Fibroblast of skin of left biceps (primary cell): ENCODE measurements around the gene NKAIN2.

Experiments used
- DNase-seq, 2 experiments: peaks; one replicate each; pipeline ENCODE4 v3.0.0-alpha.2; 2013; ENCODE audit warnings: low read depth in 2 of 2

NKAIN2 gene

GRCh38 chr6:124029567-124029966 is 225.9 kb downstream of the NKAIN2 start:
- DNase-seq = no peak

- DNase-seq = no peak
Measured at GRCh38 chr6:124033501-124033900, 229.8 kb downstream of the NKAIN2 start.

- no peak for DNase-seq
Measured at GRCh38 chr6:124036384-124036783, 232.7 kb downstream of the NKAIN2 start.

DNA sequence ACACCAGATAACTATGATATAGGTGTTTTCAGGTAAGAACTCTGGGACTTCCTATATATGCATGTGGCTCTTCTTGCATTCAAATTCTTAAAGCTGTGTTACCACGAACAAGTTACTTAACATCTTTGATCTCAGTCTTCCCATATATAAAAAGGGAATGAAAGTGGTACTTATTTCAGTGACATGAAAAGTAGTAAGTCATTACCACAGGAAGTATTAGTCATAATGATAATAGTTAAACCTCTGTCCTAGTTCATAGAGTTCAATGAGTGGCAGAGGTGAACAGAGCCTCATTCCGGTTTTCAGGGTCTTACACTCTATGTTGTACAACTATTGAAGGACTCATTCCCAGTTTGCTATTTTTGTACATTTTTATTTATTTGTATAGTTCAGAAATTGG is 237.0 kb downstream of the NKAIN2 start:
- no peak for DNase-seq

GRCh38 chr6:124052120-124052519 is 248.5 kb downstream of the NKAIN2 start:
- no peak for DNase-seq

GRCh38 chr6:124053315-124053714 is 249.7 kb downstream of the NKAIN2 start:
- no peak for DNase-seq

GRCh38 chr6:124054034-124054433 is 250.4 kb downstream of the NKAIN2 start:
- DNase-seq = no peak

DNA sequence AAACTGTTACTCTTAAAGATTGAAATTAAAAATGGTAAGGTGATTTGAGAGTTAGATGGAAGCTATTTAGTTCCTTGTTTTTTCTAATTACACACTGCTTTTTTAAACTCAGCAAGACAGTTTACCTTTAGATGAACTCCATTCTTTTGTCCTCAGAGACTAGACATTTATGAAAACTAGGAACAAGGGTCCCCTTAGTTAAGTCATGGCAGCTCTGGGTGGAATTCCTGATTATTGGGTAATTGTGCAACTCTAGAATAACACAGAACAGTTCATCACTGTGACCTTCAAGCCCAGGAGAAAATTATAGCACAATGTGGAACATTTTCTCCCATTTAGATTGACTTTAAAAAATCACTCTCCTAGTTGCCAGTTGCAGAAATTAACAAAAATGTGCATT is 251.7 kb downstream of the NKAIN2 start:
- no peak for DNase-seq

DNA sequence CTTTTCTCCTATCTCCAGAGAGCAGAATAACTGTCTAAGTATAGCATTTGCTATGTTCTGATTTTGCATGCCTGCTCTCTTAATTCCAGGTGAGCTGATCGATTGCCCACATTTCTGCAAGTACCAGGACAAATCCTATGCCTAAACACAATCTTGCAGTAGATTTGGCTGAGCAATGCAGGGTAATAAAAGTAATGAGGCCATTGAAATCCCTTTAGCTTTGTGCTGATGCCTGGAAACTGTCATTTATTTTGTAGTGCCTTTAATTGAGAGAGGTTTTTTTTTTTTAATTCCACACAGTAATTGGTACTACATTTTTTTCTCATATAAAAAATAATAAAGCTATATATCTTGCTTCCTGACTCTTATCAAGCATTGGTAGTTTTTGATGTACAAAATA is 252.3 kb downstream of the NKAIN2 start:
- DNase-seq = no peak

GRCh38 chr6:124056407-124057334 is 253.0 kb downstream of the NKAIN2 start:
- DNase-seq = no peak

DNA sequence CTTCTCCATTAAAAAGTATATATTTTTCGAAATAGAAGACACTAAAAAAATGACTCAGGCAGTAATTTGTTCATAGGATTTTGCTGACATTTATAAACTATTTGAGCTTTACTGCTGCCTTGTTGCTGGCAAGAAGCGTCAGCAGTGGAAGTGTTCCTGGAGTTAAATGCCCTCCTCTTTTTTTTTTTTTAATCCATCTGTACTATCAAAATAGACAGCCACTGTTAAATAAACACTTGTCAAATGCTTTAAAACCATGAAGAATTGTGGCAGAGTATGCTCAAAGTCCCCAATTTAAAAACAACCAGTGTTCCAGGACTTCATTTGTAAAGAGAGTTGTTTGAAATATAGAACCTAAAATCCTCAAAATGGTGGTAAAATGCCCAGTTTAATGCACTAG is 253.8 kb downstream of the NKAIN2 start:
- no peak for DNase-seq

DNA sequence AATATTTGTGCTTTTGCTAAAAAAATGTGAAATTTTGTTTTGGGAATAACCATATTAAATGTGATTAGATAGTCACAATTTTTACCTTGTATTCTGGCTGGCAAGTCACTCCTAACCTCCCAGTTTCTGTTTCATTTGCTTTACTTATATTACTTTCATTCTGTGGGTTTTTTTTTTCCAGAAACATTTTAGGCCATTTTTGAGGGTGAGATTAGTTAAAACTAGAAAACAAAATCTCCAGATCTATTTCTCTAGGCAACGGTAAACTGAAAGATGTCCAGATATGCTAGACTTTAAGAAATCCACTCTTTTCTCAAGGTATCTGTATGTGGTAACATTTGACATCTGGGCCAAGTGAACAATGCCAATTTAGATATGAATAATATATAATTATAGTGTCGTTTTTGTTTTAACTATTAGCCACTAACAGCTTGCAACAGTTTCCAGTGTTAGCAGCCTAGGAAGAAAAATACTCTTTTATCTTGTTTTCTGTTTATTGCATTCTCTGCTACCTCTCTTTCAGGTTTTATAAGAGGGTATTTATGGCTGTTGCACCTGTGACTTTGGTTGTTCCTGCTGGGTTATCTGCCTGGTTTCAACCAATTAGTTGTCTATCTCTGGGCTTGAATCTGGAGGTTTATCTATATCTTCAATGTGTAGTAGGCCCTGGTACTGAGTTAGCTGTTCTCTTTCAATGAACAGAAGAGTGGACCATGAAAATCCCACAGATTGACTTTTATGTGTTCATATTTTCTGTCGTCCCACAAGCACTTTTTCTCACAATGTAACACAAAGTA is 260.9 kb downstream of the NKAIN2 start:
- no peak for DNase-seq

DNA sequence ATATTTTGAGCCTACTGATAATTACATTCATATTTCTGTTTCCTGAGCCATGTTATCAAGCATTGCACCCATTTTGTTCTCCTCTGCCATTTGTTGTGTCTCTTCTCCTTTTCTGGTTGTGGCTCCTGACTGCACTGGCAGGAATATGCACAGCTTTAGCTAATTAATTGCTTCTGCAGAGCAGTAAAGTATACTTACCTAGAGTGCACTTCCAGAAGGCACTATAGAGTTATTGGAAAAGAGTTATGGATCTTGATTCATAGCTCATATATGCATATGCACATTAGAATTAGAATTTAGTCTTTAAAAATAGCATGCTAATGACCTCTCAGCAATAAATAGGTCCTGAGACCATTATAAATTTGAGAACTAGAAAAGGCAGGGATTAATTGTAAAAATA is 262.6 kb downstream of the NKAIN2 start:
- no peak for DNase-seq

- DNase-seq = no peak
Measured at GRCh38 chr6:124066946-124067552, 263.4 kb downstream of the NKAIN2 start.

DNA sequence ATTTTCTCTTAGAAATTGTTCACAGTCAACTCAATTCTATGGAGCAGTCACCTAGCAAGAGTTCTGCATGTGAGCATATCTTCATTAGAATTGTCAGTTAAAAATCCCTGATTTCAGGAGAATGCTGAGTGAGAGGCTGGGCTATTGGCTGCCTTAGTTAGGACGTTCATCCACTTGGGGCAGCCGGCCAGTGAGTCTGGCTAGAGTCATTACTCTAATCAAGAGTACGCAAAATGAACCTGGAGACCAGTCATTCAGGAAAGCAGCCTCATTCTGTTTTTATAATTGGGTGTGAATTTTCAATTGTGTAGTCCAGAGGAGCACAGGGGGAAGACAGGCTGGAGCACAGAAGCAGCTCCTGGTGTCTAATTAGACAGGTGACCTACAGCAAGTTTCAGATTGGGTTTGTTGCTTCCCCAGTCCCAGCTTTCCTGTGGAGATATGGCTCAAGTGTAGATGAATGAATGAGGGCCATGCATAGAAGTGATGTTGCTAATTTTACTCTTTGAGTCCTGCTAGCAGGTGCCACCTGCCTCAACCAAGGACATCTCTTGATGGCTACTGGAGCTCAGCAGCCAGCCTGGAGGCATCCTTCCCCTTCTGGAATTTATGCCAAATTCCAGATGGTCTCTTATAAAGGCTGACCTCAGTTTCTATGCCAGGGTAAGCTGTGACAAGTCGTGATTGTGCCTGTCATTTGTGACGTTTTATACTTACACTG is 265.7 kb downstream of the NKAIN2 start:
- no peak for DNase-seq

DNA sequence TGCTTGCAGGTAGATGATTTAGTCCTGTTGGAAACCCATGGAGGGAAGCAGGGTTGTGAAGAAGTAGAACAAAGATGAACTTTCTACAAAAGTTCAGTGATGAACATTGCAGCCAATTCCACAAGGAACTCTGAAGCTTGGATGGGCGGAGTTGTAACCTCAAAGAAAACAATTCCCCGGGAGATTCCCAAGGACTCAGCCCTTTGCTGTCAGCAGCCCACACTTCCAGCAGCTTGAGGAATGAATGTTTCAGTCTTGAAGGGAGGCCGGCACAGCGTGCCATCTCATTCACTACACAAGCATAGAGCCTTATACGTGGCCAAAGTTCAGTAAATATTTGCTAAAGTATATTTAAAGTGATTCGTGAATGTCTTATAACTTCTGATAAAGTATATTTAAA is 269.4 kb downstream of the NKAIN2 start:
- DNase-seq = no peak

DNA sequence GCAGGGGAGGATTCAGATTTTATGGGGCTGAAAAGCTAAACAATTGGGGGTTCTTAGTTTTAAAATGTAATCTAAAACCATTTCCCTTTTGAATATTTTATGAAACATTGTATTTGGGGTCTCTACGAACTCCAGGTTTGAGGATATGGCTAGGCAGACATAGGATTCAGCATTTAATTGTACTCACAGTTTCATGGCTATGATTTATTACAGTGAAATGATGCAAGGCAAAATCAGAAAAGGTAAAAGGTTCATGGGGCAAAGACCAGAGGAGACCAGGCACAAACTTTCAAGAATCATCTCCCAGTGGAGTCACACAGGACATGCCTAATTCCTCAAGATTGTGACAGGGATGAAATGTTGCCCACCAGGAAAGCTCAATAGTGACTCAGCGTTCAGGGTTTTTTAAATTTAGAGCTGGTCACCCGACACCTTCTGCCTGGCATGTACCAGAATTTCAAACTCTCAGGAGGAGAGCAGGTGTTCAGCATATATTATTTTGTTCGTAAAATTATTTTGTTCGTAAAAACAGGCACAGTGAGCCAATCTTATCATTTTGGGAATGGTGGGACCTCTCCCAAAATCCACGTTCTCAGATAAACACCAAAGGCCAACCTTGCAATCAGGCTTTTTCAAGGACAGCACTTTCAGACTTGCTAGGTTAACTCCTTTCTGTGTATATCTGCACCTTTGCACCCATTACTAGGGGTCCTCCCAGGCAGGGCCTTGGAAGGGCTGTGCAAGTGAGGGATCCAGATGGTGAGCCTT is 270.3 kb downstream of the NKAIN2 start:
- no peak for DNase-seq

DNA sequence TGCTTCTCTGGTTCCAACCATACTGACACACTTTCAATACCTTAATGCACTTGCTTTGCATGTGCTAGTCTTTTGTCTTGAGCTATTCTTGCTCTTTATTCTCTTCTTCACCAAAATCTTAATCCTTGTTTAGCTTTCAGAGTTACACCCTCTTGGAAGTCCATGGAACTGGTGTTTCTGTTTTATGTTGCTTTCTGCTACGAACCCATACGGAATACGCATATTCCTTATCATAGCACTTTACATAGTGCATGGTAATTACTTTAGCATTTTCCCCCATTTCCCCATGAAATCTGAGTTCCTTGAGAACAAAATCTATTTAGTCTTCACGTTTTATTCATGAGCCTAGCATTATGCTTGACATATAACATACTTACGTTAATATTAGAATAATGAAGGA is 270.9 kb downstream of the NKAIN2 start:
- DNase-seq = no peak

DNA sequence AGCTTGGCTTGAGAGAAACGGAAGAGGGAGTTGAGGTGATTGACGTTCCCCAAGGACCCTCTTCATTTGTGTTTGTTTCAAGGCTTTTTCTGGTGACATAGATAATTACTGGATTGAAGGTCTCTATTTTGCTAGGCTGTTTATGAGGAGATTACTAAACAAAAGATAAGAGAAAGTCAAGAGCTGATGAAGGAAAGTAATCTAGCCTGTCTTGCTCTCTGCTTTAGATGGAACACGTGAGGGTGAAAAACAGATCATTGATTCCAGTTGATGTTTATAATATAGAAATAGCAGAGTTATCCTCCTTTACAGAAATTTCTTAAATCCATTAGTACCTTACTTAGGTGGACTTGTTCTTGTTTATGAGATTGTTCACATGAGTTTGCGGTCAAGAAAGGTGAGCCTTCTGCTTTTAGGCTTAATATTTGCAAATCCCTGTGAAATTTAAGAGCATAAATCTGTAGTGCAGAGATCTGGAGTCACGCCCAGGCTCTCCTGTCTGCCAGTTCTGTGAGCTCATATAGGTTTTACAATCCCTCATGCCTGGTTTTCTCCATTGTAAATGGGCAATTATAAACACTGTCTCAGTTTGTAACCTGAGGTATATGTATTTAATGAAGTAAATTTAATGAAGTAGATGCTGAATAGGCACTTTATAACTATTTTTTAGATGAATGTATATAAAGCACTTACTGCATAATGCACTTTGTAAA is 272.8 kb downstream of the NKAIN2 start:
- DNase-seq = no peak

DNA sequence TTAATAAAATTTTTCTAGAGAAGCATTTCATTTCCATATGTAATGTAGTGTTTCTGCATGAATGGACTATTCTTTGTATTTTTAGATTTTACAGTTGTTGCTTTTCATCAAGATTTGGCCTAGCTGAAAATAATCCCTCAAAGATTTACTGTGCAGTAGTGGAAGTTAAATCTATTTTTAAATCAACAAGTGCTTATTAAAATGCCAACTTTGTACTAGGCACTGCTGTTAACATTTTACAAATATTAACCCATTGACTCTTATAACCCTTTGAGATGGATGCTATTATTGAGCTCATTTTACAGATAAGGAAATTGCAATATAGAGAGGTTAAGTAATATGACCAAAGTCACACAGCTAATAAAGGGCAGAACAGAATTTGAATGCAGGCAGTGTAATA is 274.5 kb downstream of the NKAIN2 start:
- DNase-seq = no peak
